Measurements from ENCODE around the gene BCL7A.

- TF ChIP-seq, protein P1, sequence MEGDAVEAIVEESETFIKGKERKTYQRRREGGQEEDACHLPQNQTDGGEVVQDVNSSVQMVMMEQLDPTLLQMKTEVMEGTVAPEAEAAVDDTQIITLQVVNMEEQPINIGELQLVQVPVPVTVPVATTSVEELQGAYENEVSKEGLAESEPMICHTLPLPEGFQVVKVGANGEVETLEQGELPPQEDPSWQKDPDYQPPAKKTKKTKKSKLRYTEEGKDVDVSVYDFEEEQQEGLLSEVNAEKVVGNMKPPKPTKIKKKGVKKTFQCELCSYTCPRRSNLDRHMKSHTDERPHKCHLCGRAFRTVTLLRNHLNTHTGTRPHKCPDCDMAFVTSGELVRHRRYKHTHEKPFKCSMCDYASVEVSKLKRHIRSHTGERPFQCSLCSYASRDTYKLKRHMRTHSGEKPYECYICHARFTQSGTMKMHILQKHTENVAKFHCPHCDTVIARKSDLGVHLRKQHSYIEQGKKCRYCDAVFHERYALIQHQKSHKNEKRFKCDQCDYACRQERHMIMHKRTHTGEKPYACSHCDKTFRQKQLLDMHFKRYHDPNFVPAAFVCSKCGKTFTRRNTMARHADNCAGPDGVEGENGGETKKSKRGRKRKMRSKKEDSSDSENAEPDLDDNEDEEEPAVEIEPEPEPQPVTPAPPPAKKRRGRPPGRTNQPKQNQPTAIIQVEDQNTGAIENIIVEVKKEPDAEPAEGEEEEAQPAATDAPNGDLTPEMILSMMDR (conservative IDR thresholded peaks at IDR 0.05; ENCODE audit: low read depth in 2 of 2) = no peak
- TF ChIP-seq POLR2AphosphoS5 (IDR thresholded peaks at IDR 0.05; ENCODE audit: low read depth) = no peak
- TF ChIP-seq JUNB (IDR thresholded peaks at IDR 0.05; ENCODE audit: unreplicated experiment) = no peak
- no peak for TF ChIP-seq EZH2phosphoT487 (IDR thresholded peaks at IDR 0.05; ENCODE audit: unreplicated experiment)
- TF ChIP-seq EZH2 (IDR thresholded peaks at IDR 0.05; ENCODE audit: low read depth, unreplicated experiment) = no peak
- TF ChIP-seq NANOG (IDR thresholded peaks at IDR 0.05; ENCODE audit: borderline replicate concordance) = no peak
- TF ChIP-seq REST (IDR thresholded peaks at IDR 0.05; ENCODE audit: unreplicated experiment) = no peak
- TF ChIP-seq CREB1 (CRISPR knock-in tag; IDR thresholded peaks at IDR 0.05; ENCODE audit: low read depth) = no peak
- TF ChIP-seq STAT1 (IDR thresholded peaks at IDR 0.05; ENCODE audit: unreplicated experiment) = no peak
- no peak for TF ChIP-seq ZNF331 (CRISPR knock-in tag; IDR thresholded peaks at IDR 0.05; ENCODE audit: low read depth)
These were observed 20.0 kb upstream of the BCL7A start for GRCh38 chr12:122001466-122002209.
